Activated CD4-positive, alpha-beta T cell treated with anti-CD3 and anti-CD28 coated beads, Interleukin-2, amount 50 U/mL, for 1 hour (primary cell): ENCODE data around the gene KCNB1.

Experiments
- DNase-seq: peaks from one replicate; pipeline ENCODE4 v3.0.0-alpha.2; 2020

KCNB1 gene

GRCh38 chr20:49346682-49347081 is 135.8 kb downstream of the KCNB1 start:
- DNase-seq: no peak

GRCh38 chr20:49345524-49345923 is 136.9 kb downstream of the KCNB1 start:
- no peak for DNase-seq

- no peak for DNase-seq
These were observed 137.5 kb downstream of the KCNB1 start for GRCh38 chr20:49344975-49345374.

GRCh38 chr20:49344140-49344539 is 138.3 kb downstream of the KCNB1 start:
- no peak for DNase-seq

- no peak for DNase-seq
These were observed 139.2 kb downstream of the KCNB1 start for GRCh38 chr20:49343246-49343645.

GRCh38 chr20:49340161-49340966 is 142.1 kb downstream of the KCNB1 start:
- DNase-seq: no peak

- no peak for DNase-seq
These were observed 143.3 kb downstream of the KCNB1 start for GRCh38 chr20:49339123-49339522.

- DNase-seq: no peak
These were observed 144.4 kb downstream of the KCNB1 start for GRCh38 chr20:49338061-49338460.

GRCh38 chr20:49337357-49337756 is 145.1 kb downstream of the KCNB1 start:
- DNase-seq: no peak

GRCh38 chr20:49336786-49337185 is 145.7 kb downstream of the KCNB1 start:
- no peak for DNase-seq

GRCh38 chr20:49335476-49335875 is 147.0 kb downstream of the KCNB1 start:
- DNase-seq: no peak

GRCh38 chr20:49330701-49331615 is 151.5 kb downstream of the KCNB1 start:
- DNase-seq: no peak

GRCh38 chr20:49328790-49329189 is 153.7 kb downstream of the KCNB1 start:
- DNase-seq: no peak

GRCh38 chr20:49326026-49326425 is 156.4 kb downstream of the KCNB1 start:
- DNase-seq: no peak

GRCh38 chr20:49324306-49324705 is 158.2 kb downstream of the KCNB1 start:
- DNase-seq: no peak

GRCh38 chr20:49323622-49324238 is 158.7 kb downstream of the KCNB1 start:
- no peak for DNase-seq

GRCh38 chr20:49320460-49320859 is 162.0 kb downstream of the KCNB1 start:
- no peak for DNase-seq

GRCh38 chr20:49319208-49319809 is 163.2 kb downstream of the KCNB1 start:
- DNase-seq: no peak

GRCh38 chr20:49318430-49319207 is 163.8 kb downstream of the KCNB1 start:
- DNase-seq: peak; percentile 5

GRCh38 chr20:49318091-49318429 is 164.4 kb downstream of the KCNB1 start:
- no peak for DNase-seq

- DNase-seq: no peak
These were observed 165.8 kb downstream of the KCNB1 start for GRCh38 chr20:49316704-49317103.

- DNase-seq: no peak
These were observed 166.9 kb downstream of the KCNB1 start for GRCh38 chr20:49315580-49315979.
